Esophagus muscularis mucosa (tissue), 4 donors: Measurements from ENCODE around the gene RALGDS.

Experiments used
- CTCF ChIP-seq, 3 experiments: fragments of 200-600 bp in 2 of 3; fragments of 450-650 bp in 1 of 3; sonication (generic) in 2 of 3; IDR thresholded peaks; one replicate each; pipeline ENCODE4 v1.5.1; 2017 to 2019; ENCODE audit warnings: antibody characterized with exemption in 3 of 3, mild to moderate bottlenecking in 2 of 3, moderate library complexity in 1 of 3
- EP300 ChIP-seq: sonication (generic); formaldehyde crosslinking; IDR thresholded peaks from one replicate; pipeline ENCODE4 v1.6.1; 2017; ENCODE audit warnings: antibody characterized with exemption
- POLR2A ChIP-seq: fragments of 450-650 bp; IDR thresholded peaks from one replicate; pipeline ENCODE4 v1.6.1; 2017; ENCODE audit warnings: antibody characterized with exemption, moderate library complexity, mild to moderate bottlenecking, low read depth

- TF ChIP-seq CTCF (IDR thresholded peaks at IDR 0.05) (peak; percentile 66 to 69 (median 68)), EP300 (no peak), POLR2A (no peak)
Observed at GRCh38 chr9:133160742-133161546, 39.9 kb upstream of the RALGDS start.
